Measurements from ENCODE around the gene RGPD6.
"Not testable (repeated sequence)": the region's sequence is repeated elsewhere in the genome, so short reads cannot be mapped to it uniquely, and the experiment has no call there.

The RGPD6 gene

DNA sequence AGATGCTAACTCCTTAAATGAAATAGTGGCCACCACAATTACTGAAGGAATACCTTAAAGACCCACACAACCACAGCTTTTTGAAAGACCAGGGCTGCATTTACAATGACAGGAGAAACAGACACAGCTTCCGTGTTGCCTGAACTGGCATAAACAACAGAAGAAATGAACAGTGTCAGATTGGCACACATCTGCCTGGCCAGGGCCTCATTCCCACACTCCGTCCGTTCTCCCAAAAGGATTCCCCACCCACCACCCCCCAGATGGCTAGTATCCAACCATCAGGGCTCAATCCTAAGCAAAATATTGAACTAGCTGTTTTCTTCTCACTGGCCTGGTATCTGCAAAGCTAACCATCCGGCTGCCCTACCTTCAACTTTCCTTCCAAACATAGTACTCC is 96.9 kb downstream of the RGPD6 start:
- not testable (repeated sequence) for DNase-seq

DNA sequence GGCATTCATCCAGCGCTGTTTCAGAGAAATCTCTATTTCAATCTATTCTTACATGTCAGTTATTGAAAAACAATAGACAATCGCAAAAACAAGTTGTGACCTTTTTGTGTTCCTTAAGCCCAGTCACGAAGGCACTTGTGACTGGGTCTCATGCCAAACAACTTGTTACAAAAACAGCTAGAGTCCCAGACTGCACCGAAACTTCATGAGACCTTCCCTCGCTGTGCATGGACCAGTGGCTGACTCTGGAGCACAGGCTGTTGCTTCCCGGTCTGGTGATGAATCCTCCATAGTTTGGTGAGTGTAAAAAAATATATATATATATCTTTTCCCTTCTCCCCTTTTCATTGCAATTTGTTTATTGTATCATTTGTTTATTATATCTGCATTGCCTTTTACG is 99.7 kb downstream of the RGPD6 start:
- not testable (repeated sequence) for DNase-seq

DNA sequence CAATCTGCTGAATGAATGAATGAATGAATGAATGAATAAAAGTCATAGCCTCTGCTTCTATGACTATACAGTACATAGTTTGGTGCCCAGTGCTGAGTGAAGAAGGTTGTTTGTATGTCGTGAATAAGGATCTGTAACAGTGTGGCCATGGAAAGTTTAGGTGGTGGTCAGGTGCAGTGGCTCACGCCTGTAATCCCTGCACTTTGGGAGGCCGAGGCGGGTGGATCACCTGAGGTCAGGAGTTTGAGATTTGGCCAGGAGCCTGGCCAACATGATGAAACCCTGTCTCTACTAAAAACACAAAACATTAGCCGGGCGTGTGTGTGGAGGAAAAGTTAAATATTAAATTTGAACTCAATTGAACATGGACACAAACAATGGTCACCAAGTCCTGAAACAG is 100.1 kb downstream of the RGPD6 start:
- DNase-seq = not testable (repeated sequence)

DNA sequence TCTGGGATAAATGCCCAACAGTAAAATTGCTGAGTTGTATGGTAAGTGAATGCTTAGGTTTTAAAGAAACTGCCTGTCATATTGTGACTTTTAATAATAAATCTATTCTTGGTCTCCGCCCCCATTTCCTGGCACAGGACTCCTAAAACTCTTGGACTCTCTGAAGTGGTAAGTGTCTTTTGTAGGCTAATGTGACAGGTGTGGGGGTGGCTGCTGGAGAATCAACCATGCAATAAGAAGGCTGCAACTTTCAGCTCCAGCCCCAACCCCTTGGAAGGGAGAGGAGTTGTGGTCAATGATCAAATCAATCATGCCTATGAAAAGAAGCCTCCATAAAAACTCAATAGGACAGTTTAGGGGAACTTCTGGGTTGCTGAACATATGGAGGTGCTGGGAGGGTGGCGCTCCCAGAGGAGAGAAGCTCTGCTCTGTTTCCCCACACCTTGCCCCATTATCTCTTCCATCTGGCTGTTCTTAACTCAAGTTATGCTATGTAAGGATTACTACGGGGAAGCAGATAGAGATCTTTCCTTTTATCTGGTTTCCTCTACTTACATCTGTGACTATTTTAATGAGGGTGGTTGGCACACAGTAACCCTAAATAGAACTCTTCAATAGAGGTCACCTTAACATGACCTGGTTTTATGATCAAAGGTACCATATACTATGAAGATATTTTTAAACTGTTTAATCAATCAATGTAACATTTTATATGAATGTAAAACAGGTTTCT is 101.2 kb downstream of the RGPD6 start:
- not testable (repeated sequence) for DNase-seq

DNA sequence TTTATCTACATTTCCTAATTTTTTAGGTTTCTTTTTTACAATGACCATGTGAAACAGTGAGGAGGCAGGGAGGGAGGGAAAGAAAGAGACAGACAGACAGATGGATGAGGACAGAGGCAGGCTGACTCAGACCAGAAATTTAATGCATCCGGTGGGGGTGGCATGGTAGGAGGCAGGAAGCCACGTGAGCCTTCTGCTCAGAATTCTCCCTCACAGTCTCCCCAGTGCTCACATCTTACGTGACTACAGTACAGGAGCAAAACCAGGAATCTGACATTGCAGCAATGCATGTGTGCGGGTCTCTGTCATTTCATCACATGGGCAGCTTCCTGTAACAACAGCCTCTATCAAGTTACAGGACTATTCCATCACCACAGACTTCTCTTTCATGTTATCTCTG is 102.1 kb downstream of the RGPD6 start:
- not testable (repeated sequence) for DNase-seq

DNA sequence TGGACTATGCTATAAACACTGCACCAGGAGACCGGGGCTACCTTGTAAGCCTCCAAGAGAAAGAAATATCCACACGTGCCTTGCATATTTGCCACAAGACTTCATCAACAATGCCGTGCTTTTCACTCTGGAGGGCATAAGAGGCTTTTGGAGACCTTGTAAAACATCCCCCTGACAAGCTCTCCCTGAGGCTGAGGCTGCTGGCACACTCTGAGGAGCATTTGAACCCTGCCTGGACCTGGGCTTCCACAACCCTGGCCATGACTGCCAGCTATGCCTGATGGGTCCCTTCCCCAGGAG is 104.0 kb downstream of the RGPD6 start:
- not testable (repeated sequence) for DNase-seq

DNA sequence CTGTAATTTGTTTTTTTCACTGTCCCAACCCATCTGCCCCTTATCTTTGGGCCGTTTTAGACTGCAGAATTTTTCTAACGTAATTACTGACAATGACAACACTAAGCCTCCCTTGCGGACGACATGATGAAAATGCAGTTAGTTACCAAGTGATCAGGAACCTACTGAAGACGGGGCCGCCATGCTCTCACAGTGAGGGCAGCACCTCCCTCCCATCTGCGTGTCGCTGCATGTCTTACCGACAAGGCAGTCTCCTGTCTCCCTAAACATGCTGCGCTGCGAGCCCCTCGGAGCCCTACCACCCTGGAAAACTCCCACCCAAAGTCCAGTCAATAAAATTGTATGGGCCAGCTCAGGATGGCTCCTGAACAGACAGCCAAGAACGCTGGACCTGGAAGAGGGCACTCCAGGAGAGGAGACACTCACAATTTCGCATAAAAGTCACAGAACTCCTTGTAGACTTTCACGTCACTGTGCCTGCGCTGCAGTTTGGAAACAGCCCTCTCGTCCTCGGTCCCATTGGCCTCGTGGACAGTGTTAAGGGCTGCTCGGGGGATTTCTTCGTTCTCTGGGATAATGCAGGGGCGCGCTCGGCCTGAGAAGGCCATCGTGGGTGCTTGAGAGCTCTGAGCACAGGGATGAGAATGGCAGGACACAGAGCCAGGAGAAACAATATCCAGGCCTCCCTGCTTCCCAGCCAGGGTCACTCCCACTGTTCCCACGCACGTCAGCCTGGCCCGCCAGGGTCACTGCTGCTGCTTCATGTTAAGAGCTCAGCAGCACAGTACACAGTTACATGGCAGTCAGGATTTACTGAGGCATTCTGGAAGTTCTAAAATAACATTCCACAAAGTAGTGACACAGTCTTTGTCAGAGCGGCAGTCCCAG is 104.6 kb downstream of the RGPD6 start, which contains the start of gene LIMS4:
Gene LIMS4, minus strand, starts transcription at position 646 of the 888 bp plus-strand sequence. Its CDS starts 38 bp downstream, at position 608.
- not testable (repeated sequence) for DNase-seq

DNA sequence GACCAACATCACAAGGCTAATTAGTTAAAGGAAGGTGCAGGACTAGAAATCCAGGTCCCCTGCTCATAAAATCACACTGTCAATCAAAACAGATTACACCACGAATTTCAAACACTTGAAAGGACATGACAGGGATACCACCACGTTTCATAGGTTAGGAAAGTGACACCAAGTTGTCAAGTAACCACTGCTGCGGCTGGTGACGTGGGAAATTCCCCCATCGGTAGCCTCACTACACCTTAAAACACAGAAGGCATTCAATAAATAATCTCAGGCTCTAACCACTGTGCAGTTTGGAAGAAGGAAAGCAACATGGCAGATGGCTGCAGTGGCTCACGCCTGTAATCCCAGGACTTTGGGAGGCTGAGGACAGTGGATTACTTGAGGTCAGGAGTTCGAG is 108.1 kb downstream of the RGPD6 start:
- DNase-seq = not testable (repeated sequence)

DNA sequence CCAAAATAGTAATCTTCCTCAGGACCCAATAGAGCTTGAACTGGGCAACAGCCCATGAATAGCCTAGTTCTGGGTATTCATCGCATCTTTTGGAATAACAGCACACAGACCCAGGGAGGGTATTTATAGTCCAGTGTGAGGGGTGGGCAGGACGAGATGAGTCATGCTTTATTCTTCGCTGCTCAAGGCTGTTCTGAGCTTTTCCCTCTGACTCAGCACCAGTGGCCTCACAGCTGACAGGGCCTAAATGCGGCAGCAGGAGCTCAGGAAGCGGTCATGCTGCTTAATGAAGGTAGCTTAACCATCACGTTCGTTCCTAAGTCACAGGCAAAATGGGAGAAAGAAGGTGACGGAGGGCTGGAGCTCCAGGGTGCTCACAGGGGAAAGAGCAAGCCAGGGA is 111.7 kb downstream of the RGPD6 start:
- not testable (repeated sequence) for DNase-seq
